PFSK-1 (cell line): ENCODE data around the gene PRDX5.

Experiments used
- FOXP2 ChIP-seq: optimal IDR thresholded peaks from 2 replicates; pipeline ENCODE3; 2011; ENCODE audit warnings: borderline replicate concordance, control low read depth, inconsistent platforms; ENCODE audit not compliant: insufficient read depth; ENCODE audit errors: extremely low read length, extremely low read depth
- POLR2AphosphoS5 ChIP-seq: IDR thresholded peaks from 2 replicates; pipeline ENCODE4 v1.6.1; 2012; ENCODE audit warnings: low read depth, mild to moderate bottlenecking, control low read depth, low read length, moderate library complexity
- TAF1 ChIP-seq: IDR thresholded peaks from 2 replicates; pipeline ENCODE4 v1.6.1; 2012; ENCODE audit warnings: low read length, control low read depth, borderline replicate concordance; ENCODE audit not compliant: insufficient read depth

DNA sequence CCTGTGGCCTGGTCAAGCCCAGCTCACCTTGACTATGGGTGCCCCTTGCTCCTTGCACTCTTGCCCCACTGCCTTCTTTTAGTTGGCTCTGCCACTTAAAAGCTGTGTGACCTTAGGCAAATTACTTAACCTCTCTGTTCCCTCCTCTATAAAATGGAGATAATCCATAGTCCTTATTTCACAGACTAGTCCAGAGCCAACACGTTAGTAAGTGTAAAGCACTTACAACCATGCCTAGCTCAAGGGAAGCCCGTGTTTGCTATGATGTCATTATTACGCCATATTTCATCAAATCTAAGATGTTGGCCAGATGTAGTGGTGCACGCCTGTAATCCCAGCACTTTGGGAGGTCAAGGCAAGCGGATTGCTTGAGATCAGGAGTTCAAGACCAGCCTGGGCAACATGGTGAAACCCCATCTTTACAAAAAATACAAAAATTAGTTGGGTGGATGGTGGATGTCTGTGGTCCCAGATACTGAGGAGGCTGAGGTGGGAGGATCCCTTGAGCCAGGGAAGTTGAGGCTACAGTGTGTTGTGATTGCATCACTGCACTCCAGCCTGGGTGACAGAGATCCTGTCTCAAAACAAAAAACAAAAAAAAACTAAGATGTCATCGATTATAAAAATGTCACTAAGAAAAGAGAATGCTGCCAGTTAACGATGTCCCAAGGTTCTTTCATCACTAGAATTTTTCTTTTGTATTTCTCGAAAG lies 19.8 kb downstream of the PRDX5 start:
- TF ChIP-seq TAF1 (no peak), FOXP2 (no peak), POLR2AphosphoS5 (no peak)
